Right lobe of liver (tissue), 6 donors: Measurements from ENCODE around the gene BLVRB. TPM values are rescaled to one million over a fixed set of nuclear protein-coding genes. Genes with fewer than 3 reads are reported as not detected.

Source experiments
- ATAC-seq, 4 donors: fragments of 200-7000 bp; cut with Tn5 transposase; one replicate each; pipeline ENCODE4 v1.9.1; 2020; ENCODE audit warnings: mild to moderate bottlenecking in 4 of 4, moderate library complexity in 4 of 4
- DNase-seq, 3 donors: peaks; one replicate each; pipeline ENCODE4 v3.0.0-alpha.2; 2020
- H3K27ac ChIP-seq, 3 donors: fragments of 200-600 bp; one replicate each; pipeline ENCODE4 v1.8.0; 2022
- H3K27me3 ChIP-seq, 2 donors: fragments of 200-600 bp; one replicate each; pipeline ENCODE4 v1.8.0; 2022
- H3K36me3 ChIP-seq, 4 donors: fragments of 200-600 bp; sonication (generic) in 1 of 4; one replicate each; pipeline versions ENCODE4 v1.5.1 to v1.8.0; 2017 to 2022; ENCODE audit warnings: control low read depth in 1 of 4
- H3K4me1 ChIP-seq, 4 donors: fragments of 200-600 bp; sonication (generic) in 1 of 4; one replicate each; pipeline versions ENCODE4 v1.5.1 to v1.8.0; 2017 to 2022; ENCODE audit warnings: control low read depth in 1 of 4
- H3K4me3 ChIP-seq, 3 donors: fragments of 200-600 bp; one replicate each; pipeline ENCODE4 v1.8.0; 2022
- H3K9me3 ChIP-seq, 4 donors: fragments of 200-600 bp; sonication (generic) in 1 of 4; one replicate each; pipeline versions ENCODE4 v1.5.1 to v1.8.0; 2017 to 2022; ENCODE audit warnings: control low read depth in 1 of 4
- POLR2A ChIP-seq: fragments of 450-650 bp; IDR thresholded peaks from one replicate; pipeline ENCODE4 v1.6.1; 2017; ENCODE audit warnings: antibody characterized with exemption, mild to moderate bottlenecking
- WGBS: methylation state at CpG from one replicate; pipeline ENCODE4 v1.1.6; 2018; ENCODE audit warnings: low coverage, low lambda C conversion rate; ENCODE audit not compliant: insufficient coverage; ENCODE audit errors: missing lambda C conversion rate; 5-methylcytosine and 5-hydroxymethylcytosine counted together
- intact Hi-C, 2 donors: fragments of 100-400 bp; cut with DNase I; formaldehyde crosslinking; loops; one replicate each; pipeline versions ENCODE4 v1.11.2 to v1.14.1; 2022
- total RNA-seq, 6 experiments: library from RNA; depleted of rRNA in 2 of 6; stranded (reverse); fragments of >200 nt in 2 of 6; fragmentation: NEBNext Ultra II Directional in 3 of 6; extraction: Animal tissue kit (Norgen Biotek cat#: 25700) in 3 of 6; gene quantifications; one replicate each; pipeline versions ENCODE4 v1.1.0 to v1.2.4, GENCODE V29; 2016 to 2023
- TF ChIP-seq, protein P1 (sequence below), 4 donors: fragments of 200-600 bp in 3 of 4; fragments of 450-650 bp in 1 of 4; IDR thresholded peaks; one replicate each; pipeline versions ENCODE4 v1.5.1 to v1.8.0; 2016 to 2022; ENCODE audit warnings: antibody characterized with exemption in 4 of 4, mild to moderate bottlenecking in 2 of 4
- donor health status: DM: no; HTN: yes; CAD: no.
- donor health status: DM: no; HTN: no; CAD: no.
- donor health status: DM: no; HTN: no; CAD: no.
- donor health status: DM: no; HTN: yes; CAD: no.
- donor health status: DM: no; HTN: yes; CAD: no.

Gene BLVRB
- total RNA-seq, 6 experiments from 2014 or later: 127 to 326 (median 146) TPM

GRCh38 chr19:40507892-40508291 is 42.3 kb upstream of the BLVRB start:
- WGBS: no CpG with 5 or more reads among the region's 2 CpGs
- H3K36me3 ChIP-seq: no peaks in the 10 kb centered on the region
- DNase-seq (no peak), ATAC-seq (no peak)
- H3K27me3 ChIP-seq: no peaks in the 10 kb centered on the region
- no peak overlapping the region for H3K27ac ChIP-seq
- no peak overlapping the region for H3K4me3 ChIP-seq
- TF ChIP-seq, protein P1, sequence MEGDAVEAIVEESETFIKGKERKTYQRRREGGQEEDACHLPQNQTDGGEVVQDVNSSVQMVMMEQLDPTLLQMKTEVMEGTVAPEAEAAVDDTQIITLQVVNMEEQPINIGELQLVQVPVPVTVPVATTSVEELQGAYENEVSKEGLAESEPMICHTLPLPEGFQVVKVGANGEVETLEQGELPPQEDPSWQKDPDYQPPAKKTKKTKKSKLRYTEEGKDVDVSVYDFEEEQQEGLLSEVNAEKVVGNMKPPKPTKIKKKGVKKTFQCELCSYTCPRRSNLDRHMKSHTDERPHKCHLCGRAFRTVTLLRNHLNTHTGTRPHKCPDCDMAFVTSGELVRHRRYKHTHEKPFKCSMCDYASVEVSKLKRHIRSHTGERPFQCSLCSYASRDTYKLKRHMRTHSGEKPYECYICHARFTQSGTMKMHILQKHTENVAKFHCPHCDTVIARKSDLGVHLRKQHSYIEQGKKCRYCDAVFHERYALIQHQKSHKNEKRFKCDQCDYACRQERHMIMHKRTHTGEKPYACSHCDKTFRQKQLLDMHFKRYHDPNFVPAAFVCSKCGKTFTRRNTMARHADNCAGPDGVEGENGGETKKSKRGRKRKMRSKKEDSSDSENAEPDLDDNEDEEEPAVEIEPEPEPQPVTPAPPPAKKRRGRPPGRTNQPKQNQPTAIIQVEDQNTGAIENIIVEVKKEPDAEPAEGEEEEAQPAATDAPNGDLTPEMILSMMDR (IDR thresholded peaks at IDR 0.05): no peak
- no peak for TF ChIP-seq POLR2A
- intact Hi-C loops: no loop called here
- H3K4me1 ChIP-seq: peaks cover 0 to 6% (median 0%) of the 10 kb centered on the region in 4 donors
- H3K9me3 ChIP-seq: no peaks in the 10 kb centered on the region

- Histone ChIP-seq H3K27ac (no peak overlapping the region), H3K36me3 (no peaks in the 10 kb centered on the region), H3K27me3 (no peaks in the 10 kb centered on the region), H3K4me3 (no peak overlapping the region), H3K4me1 (no peaks in the 10 kb centered on the region), H3K9me3 (no peaks in the 10 kb centered on the region)
- TF ChIP-seq, protein P1 (IDR thresholded peaks at IDR 0.05): no peak
- TF ChIP-seq POLR2A: no peak
- WGBS: 40% methylated on average over 1 of the region's 9 CpGs
- no peak for DNase-seq
- ATAC-seq: peak in 1 of 4 donors; percentile 23
- intact Hi-C loops: no loop called here
Observed at GRCh38 chr19:40506099-40506498, 40.6 kb upstream of the BLVRB start.

- TF ChIP-seq, protein P1 (IDR thresholded peaks at IDR 0.05): no peak
- no peak for TF ChIP-seq POLR2A
- no peak for ATAC-seq
- Histone ChIP-seq H3K4me1 (no peaks in the 10 kb centered on the region), H3K9me3 (no peaks in the 10 kb centered on the region), H3K4me3 (no peak overlapping the region), H3K27ac (no peak overlapping the region), H3K27me3 (no peaks in the 10 kb centered on the region), H3K36me3 (no peaks in the 10 kb centered on the region)
- intact Hi-C loops: no loop called here
- no peak for DNase-seq
- 40% methylated on average over 1 of the region's 1 CpG for WGBS
Observed at GRCh38 chr19:40503320-40503695, 37.8 kb upstream of the BLVRB start.

DNA sequence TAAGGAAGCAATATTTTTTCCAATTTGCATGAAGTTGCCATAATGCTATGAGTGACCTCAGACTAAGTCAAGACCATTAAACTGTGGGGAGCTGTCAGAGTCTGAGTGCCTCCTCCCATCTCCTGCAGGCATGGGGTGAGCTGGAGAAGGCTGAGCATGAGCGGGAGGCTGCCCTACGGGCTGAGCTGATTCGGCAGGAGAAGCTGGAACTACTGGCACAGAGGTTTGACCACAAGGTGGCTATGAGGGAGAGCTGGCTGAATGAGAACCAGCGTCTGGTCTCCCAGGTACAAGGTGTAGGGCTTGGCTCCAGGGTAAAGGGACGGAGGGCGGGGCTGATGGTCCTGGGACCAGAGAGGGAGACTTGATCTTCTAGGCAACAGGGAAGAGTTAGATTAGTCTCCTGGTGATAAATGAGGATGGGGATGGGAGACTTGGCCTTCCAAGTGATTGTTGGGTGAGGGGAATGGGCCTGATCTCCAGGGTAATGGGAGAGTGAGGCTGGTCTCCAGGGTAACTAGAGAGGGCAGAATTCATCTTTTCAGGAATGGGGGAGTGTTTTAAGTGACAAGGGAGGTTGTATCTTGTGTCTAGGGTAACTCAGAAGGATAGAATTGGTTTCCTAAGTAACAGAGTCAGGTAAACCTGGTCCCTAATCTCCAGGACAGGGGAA is 37.2 kb upstream of the BLVRB start:
- 56% methylated on average over 6 of the region's 6 CpGs for WGBS
- no peak for TF ChIP-seq POLR2A
- TF ChIP-seq, protein P1 (IDR thresholded peaks at IDR 0.05): no peak
- no peaks in the 10 kb centered on the region for H3K36me3 ChIP-seq
- no peak for DNase-seq
- intact Hi-C loops: no loop called here
- no peak overlapping the region for H3K4me3 ChIP-seq
- H3K27ac ChIP-seq: no peak overlapping the region
- peak in 2 of 4 donors; percentile 31 to 40 for ATAC-seq
- no peaks in the 10 kb centered on the region for H3K27me3 ChIP-seq
- H3K4me1 ChIP-seq: no peaks in the 10 kb centered on the region
- no peaks in the 10 kb centered on the region for H3K9me3 ChIP-seq
